ENCODE measurements around the gene REM2. TPM values are rescaled to one million over a fixed set of nuclear protein-coding genes. Genes with fewer than 3 reads are reported as not detected.

REM2 gene
- total RNA-seq, 4 donors from 2014 or later, result 0.26 to 0.66 (median 0.38) TPM

DNA sequence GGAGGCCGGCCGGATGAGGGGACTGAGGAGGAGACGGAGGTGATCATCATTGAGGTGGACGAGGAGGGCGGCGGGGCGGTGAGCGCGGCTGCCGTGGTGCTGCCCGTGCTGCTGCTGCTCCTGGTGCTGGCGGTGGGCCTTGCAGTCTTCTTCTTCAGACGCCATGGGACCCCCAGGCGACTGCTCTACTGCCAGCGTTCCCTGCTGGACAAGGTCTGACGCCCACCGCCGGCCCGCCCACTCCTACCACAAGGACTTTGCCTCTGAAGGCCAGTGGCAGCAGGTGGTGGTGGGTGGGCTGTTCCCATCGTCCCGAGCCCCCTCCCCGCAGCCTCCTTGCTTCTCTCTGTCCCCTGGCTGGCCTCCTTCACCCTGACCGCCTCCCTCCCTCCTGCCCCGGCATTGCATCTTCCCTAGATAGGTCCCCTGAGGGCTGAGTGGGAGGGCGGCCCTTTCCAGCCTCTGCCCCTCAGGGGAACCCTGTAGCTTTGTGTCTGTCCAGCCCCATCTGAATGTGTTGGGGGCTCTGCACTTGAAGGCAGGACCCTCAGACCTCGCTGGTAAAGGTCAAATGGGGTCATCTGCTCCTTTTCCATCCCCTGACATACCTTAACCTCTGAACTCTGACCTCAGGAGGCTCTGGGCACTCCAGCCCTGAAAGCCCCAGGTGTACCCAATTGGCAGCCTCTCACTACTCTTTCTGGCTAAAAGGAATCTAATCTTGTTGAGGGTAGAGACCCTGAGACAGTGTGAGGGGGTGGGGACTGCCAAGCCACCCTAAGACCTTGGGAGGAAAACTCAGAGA is 37.0 kb upstream of the REM2 start:
- TF ChIP-seq POLR2AphosphoS5 (IDR thresholded peaks at IDR 0.05) (no peak), POLR2A (IDR thresholded peaks at IDR 0.05; ENCODE audit: low read depth) (no peak)
- TF ChIP-seq, protein P1, sequence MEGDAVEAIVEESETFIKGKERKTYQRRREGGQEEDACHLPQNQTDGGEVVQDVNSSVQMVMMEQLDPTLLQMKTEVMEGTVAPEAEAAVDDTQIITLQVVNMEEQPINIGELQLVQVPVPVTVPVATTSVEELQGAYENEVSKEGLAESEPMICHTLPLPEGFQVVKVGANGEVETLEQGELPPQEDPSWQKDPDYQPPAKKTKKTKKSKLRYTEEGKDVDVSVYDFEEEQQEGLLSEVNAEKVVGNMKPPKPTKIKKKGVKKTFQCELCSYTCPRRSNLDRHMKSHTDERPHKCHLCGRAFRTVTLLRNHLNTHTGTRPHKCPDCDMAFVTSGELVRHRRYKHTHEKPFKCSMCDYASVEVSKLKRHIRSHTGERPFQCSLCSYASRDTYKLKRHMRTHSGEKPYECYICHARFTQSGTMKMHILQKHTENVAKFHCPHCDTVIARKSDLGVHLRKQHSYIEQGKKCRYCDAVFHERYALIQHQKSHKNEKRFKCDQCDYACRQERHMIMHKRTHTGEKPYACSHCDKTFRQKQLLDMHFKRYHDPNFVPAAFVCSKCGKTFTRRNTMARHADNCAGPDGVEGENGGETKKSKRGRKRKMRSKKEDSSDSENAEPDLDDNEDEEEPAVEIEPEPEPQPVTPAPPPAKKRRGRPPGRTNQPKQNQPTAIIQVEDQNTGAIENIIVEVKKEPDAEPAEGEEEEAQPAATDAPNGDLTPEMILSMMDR (IDR thresholded peaks at IDR 0.05), result no peak
- peaks cover 52 to 62% (median 58%) of the 10 kb centered on the region in 4 donors for H3K36me3 ChIP-seq
- H3K27me3 ChIP-seq, result no peaks in the 10 kb centered on the region
- no peaks in the 10 kb centered on the region for H3K9me3 ChIP-seq
- peak overlapping the region; percentile 84 to 93 (median 88) for H3K27ac ChIP-seq (replicated peaks in 1 of 4)
- no peak overlapping the region for H3K4me3 ChIP-seq
- peaks cover 50 to 95% (median 90%) of the 10 kb centered on the region in 4 donors for H3K4me1 ChIP-seq
- 85% methylated on average over 21 of the region's 26 CpGs for WGBS
- intact Hi-C loops (cut with DNase I), result no loop called here
- DNase-seq (ENCODE audit: extremely low spot score), result no peak

GRCh38 chr14:22846811-22847307 is 36.2 kb upstream of the REM2 start:
- Histone ChIP-seq H3K4me1 (peaks cover 58 to 95% (median 90%) of the 10 kb centered on the region in 4 donors), H3K36me3 (peaks cover 46 to 53% (median 51%) of the 10 kb centered on the region in 4 donors), H3K27me3 (no peaks in the 10 kb centered on the region), H3K27ac (replicated peaks in 1 of 4) (peak overlapping the region; percentile 84 to 93 (median 88)), H3K9me3 (no peaks in the 10 kb centered on the region), H3K4me3 (no peak overlapping the region)
- no peak for DNase-seq (ENCODE audit: extremely low spot score)
- 75% methylated on average over 11 of the region's 11 CpGs for WGBS
- intact Hi-C loops (cut with DNase I), result no loop called here
- TF ChIP-seq POLR2AphosphoS5 (IDR thresholded peaks at IDR 0.05) (no peak), POLR2A (IDR thresholded peaks at IDR 0.05; ENCODE audit: low read depth) (no peak), EP300 (IDR thresholded peaks at IDR 0.05) (no peak)
- TF ChIP-seq, protein P1 (IDR thresholded peaks at IDR 0.05), result no peak

DNA sequence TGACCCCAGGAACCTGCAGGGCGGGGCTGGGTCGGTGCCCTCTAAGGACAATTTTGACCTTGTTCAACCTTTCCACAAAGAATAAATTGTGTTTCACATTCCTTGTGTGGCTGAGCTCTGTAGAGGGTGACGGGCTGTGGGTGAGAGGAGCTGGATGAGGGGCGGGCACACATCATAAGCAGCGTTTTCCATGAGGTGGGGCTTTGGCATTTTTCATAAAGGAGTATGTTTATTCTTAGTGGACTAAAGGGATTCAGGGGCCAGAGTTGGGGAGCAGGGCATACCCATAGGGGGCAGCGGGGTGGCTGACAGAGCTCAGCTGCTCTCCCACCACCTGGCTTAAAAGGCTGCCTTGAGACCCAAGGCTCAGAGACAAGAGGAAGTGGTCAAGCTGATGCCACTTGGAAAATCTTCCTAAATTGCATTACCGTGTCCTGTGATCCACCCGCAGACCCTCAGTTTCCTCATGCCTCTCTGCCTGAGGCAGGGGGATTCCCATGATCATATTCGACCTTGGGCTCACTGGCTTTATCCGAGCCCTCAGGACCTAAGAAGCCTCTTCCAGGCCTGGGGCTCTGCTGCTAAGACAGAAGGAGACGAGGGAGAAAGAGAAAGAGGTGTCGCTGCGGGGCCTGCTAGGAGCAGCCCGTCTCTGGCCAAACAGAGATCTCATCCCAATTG is 35.2 kb upstream of the REM2 start:
- 38% methylated on average over 9 of the region's 14 CpGs for WGBS
- H3K4me1 ChIP-seq, result peaks cover 61 to 95% (median 90%) of the 10 kb centered on the region in 4 donors
- no peak for DNase-seq (ENCODE audit: extremely low spot score)
- H3K4me3 ChIP-seq, result peak overlapping the region; percentile 2 to 37 (median 6)
- no peaks in the 10 kb centered on the region for H3K27me3 ChIP-seq
- H3K9me3 ChIP-seq, result no peaks in the 10 kb centered on the region
- peak in 1 of 2 donors; percentile 3 for TF ChIP-seq POLR2AphosphoS5 (IDR thresholded peaks at IDR 0.05)
- TF ChIP-seq, protein P1 (IDR thresholded peaks at IDR 0.05), result no peak
- intact Hi-C loops (cut with DNase I), result no loop called here
- peaks cover 37 to 44% (median 42%) of the 10 kb centered on the region in 4 donors for H3K36me3 ChIP-seq
- peak overlapping the region; percentile 84 to 93 (median 88) for H3K27ac ChIP-seq (replicated peaks in 1 of 4)

DNA sequence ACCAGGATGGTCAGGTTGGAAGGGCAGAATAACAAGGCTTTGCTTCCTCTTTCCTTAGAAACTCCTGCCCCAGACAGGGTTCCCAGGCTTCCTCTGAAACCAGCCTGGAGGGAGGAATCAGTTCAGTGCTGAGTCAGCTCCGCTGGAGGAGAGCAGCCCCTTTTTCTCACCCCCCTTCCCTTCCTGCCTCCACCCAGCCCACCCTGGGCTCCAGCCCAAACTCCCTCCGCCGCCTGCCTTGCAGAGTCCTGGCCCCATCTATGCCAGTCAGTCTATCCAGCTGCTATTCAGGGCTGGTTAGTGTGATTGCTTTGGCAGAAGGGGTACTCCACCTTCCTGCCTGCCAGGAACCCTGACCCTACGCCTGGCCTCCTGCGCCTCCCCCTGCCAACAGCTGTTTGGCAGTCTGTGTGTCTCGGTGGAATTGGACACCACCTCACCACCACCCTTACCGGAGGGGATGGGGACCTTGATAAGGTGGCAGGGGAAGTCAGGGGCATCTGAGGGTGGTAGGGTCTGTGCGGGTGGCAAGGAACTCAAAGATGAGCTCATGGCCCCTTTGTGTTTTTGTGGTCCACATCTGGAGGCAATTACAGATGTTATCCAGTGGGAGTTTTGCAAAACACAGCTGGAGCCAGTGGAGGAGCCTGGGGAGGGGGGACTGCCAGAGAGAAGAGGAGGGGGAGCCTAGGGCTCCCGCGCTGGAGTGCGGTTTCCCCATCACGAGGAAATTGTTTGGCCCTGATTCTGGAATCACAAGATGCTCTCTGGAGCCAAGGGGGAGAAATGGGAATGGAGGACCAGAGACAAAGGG is 34.5 kb upstream of the REM2 start:
- Histone ChIP-seq H3K4me3 (peak overlapping the region; percentile 11 to 37 (median 18)), H3K9me3 (no peaks in the 10 kb centered on the region), H3K36me3 (peaks cover 29 to 36% (median 34%) of the 10 kb centered on the region in 4 donors), H3K27ac (replicated peaks in 1 of 4) (peak overlapping the region; percentile 84 to 93 (median 88)), H3K4me1 (peaks cover 67 to 97% (median 92%) of the 10 kb centered on the region in 4 donors), H3K27me3 (no peaks in the 10 kb centered on the region)
- intact Hi-C loops (cut with DNase I), result no loop called here
- 9% methylated on average over 8 of the region's 12 CpGs for WGBS
- DNase-seq (ENCODE audit: extremely low spot score), result peak; percentile 94
- TF ChIP-seq EP300 (IDR thresholded peaks at IDR 0.05) (no peak), POLR2AphosphoS5 (IDR thresholded peaks at IDR 0.05) (peak; percentile 53 to 62), POLR2A (IDR thresholded peaks at IDR 0.05; ENCODE audit: low read depth) (no peak)
- TF ChIP-seq, protein P1 (IDR thresholded peaks at IDR 0.05), result no peak

Measured in esophagus muscularis mucosa (tissue), 4 donors.